Right lobe of liver (tissue), 6 donors: Measurements from ENCODE around the gene CDH12. TPM values are rescaled to one million over a fixed set of nuclear protein-coding genes. Genes with fewer than 3 reads are reported as not detected.

Experiments
- ATAC-seq, 4 donors: fragments of 200-7000 bp; cut with Tn5 transposase; one replicate each; pipeline ENCODE4 v1.9.1; 2020; ENCODE audit warnings: mild to moderate bottlenecking in 4 of 4, moderate library complexity in 4 of 4
- DNase-seq, 3 donors: peaks; one replicate each; pipeline ENCODE4 v3.0.0-alpha.2; 2020
- H3K27ac ChIP-seq, 3 donors: fragments of 200-600 bp; one replicate each; pipeline ENCODE4 v1.8.0; 2022
- H3K27me3 ChIP-seq, 2 donors: fragments of 200-600 bp; one replicate each; pipeline ENCODE4 v1.8.0; 2022
- H3K36me3 ChIP-seq, 4 donors: fragments of 200-600 bp; sonication (generic) in 1 of 4; one replicate each; pipeline versions ENCODE4 v1.5.1 to v1.8.0; 2017 to 2022; ENCODE audit warnings: control low read depth in 1 of 4
- H3K4me1 ChIP-seq, 4 donors: fragments of 200-600 bp; sonication (generic) in 1 of 4; one replicate each; pipeline versions ENCODE4 v1.5.1 to v1.8.0; 2017 to 2022; ENCODE audit warnings: control low read depth in 1 of 4
- H3K4me3 ChIP-seq, 3 donors: fragments of 200-600 bp; one replicate each; pipeline ENCODE4 v1.8.0; 2022
- H3K9me3 ChIP-seq, 4 donors: fragments of 200-600 bp; sonication (generic) in 1 of 4; one replicate each; pipeline versions ENCODE4 v1.5.1 to v1.8.0; 2017 to 2022; ENCODE audit warnings: control low read depth in 1 of 4
- CTCF ChIP-seq, 4 donors: fragments of 200-600 bp in 3 of 4; fragments of 450-650 bp in 1 of 4; IDR thresholded peaks; one replicate each; pipeline versions ENCODE4 v1.5.1 to v1.8.0; 2016 to 2022; ENCODE audit warnings: antibody characterized with exemption in 4 of 4, mild to moderate bottlenecking in 2 of 4
- POLR2A ChIP-seq: fragments of 450-650 bp; IDR thresholded peaks from one replicate; pipeline ENCODE4 v1.6.1; 2017; ENCODE audit warnings: antibody characterized with exemption, mild to moderate bottlenecking
- WGBS: methylation state at CpG from one replicate; pipeline ENCODE4 v1.1.6; 2018; ENCODE audit warnings: low coverage, low lambda C conversion rate; ENCODE audit not compliant: insufficient coverage; ENCODE audit errors: missing lambda C conversion rate; 5-methylcytosine and 5-hydroxymethylcytosine counted together
- intact Hi-C, 2 donors: fragments of 100-400 bp; cut with DNase I; formaldehyde crosslinking; loops; one replicate each; pipeline versions ENCODE4 v1.11.2 to v1.14.1; 2022
- total RNA-seq, 6 experiments: library from RNA; depleted of rRNA in 2 of 6; stranded (reverse); fragments of >200 nt in 2 of 6; fragmentation: NEBNext Ultra II Directional in 3 of 6; extraction: Animal tissue kit (Norgen Biotek cat#: 25700) in 3 of 6; gene quantifications; one replicate each; pipeline versions ENCODE4 v1.1.0 to v1.2.4, GENCODE V29; 2016 to 2023
- donor health status: DM: no; HTN: yes; CAD: no.
- donor health status: DM: no; HTN: no; CAD: no.
- donor health status: DM: no; HTN: no; CAD: no.
- donor health status: DM: no; HTN: yes; CAD: no.
- donor health status: DM: no; HTN: yes; CAD: no.

CDH12 gene
- total RNA-seq, 6 experiments from 2014 or later: 0.42 to 1.0 (median 0.77) TPM; not detected in 3

GRCh38 chr5:22757776-22758175 is 95.4 kb downstream of the CDH12 start:
- Histone ChIP-seq H3K27me3 (no peaks in the 10 kb centered on the region), H3K4me1 (no peaks in the 10 kb centered on the region), H3K27ac (no peak overlapping the region), H3K36me3 (no peaks in the 10 kb centered on the region), H3K4me3 (no peak overlapping the region), H3K9me3 (no peaks in the 10 kb centered on the region)
- intact Hi-C loops: no loop called here
- TF ChIP-seq CTCF (IDR thresholded peaks at IDR 0.05): no peak
- TF ChIP-seq POLR2A: no peak
- 32% methylated on average over 4 of the region's 4 CpGs for WGBS
- ATAC-seq: no peak
- no peak for DNase-seq

- no peak for ATAC-seq
- WGBS: 36% methylated on average over 3 of the region's 3 CpGs
Measured at GRCh38 chr5:22754155-22754554, 99.0 kb downstream of the CDH12 start.

GRCh38 chr5:22751536-22751935 is 101.6 kb downstream of the CDH12 start:
- no peak overlapping the region for H3K27ac ChIP-seq
- intact Hi-C loops: no loop called here
- H3K4me3 ChIP-seq: no peak overlapping the region
- H3K4me1 ChIP-seq: no peaks in the 10 kb centered on the region
- H3K36me3 ChIP-seq: no peaks in the 10 kb centered on the region
- DNase-seq (no peak), ATAC-seq (no peak)
- H3K27me3 ChIP-seq: no peaks in the 10 kb centered on the region
- TF ChIP-seq POLR2A: no peak
- no peak for TF ChIP-seq CTCF (IDR thresholded peaks at IDR 0.05)
- H3K9me3 ChIP-seq: no peaks in the 10 kb centered on the region
- 45% methylated on average over 4 of the region's 4 CpGs for WGBS

More at GRCh38 chr5:22754155-22754554, 99.0 kb downstream of the CDH12 start:
- Histone ChIP-seq H3K27me3 (no peaks in the 10 kb centered on the region), H3K9me3 (no peaks in the 10 kb centered on the region), H3K4me1 (no peaks in the 10 kb centered on the region), H3K4me3 (no peak overlapping the region), H3K36me3 (no peaks in the 10 kb centered on the region), H3K27ac (no peak overlapping the region)
- intact Hi-C loops: no loop called here
- no peak for TF ChIP-seq POLR2A
- no peak for TF ChIP-seq CTCF (IDR thresholded peaks at IDR 0.05)
- no peak for DNase-seq

- TF ChIP-seq POLR2A (no peak), CTCF (IDR thresholded peaks at IDR 0.05) (no peak)
- no peak for ATAC-seq
- H3K4me3 ChIP-seq: no peak overlapping the region
- no peaks in the 10 kb centered on the region for H3K4me1 ChIP-seq
- intact Hi-C loops: no loop called here
- no peaks in the 10 kb centered on the region for H3K36me3 ChIP-seq
- WGBS: 36% methylated on average over 3 of the region's 3 CpGs
- peaks cover 0 to 3% of the 10 kb centered on the region in 2 donors for H3K27me3 ChIP-seq
- DNase-seq: no peak
- peaks cover 0 to 2% (median 0%) of the 10 kb centered on the region in 4 donors for H3K9me3 ChIP-seq
- H3K27ac ChIP-seq: no peak overlapping the region
Measured at GRCh38 chr5:22736443-22737003, 116.6 kb downstream of the CDH12 start.
